Parathyroid adenoma (tissue), 2 donors: ENCODE measurements around the gene PPIF.

ENCODE experiments used
- H2AFZ ChIP-seq: fragments of 300-600 bp; sonication (generic); one replicate; pipeline ENCODE4 v1.7.0; 2017; ENCODE audit warnings: antibody characterized with exemption, mild to moderate bottlenecking
- H3K27ac ChIP-seq: fragments of 300-600 bp; sonication (generic); one replicate; pipeline ENCODE4 v1.7.0; 2017
- H3K27me3 ChIP-seq: fragments of 300-600 bp; sonication (generic); one replicate; pipeline ENCODE4 v1.7.0; 2017; ENCODE audit warnings: low read length; ENCODE audit not compliant: control insufficient read depth, insufficient read depth
- H3K36me3 ChIP-seq: fragments of 300-600 bp; sonication (generic); one replicate; pipeline ENCODE4 v1.7.0; 2017; ENCODE audit warnings: low read length; ENCODE audit not compliant: control insufficient read depth, insufficient read depth
- H3K4me1 ChIP-seq: fragments of 300-600 bp; sonication (generic); one replicate; pipeline ENCODE4 v1.7.0; 2017; ENCODE audit warnings: control low read depth
- H3K4me2 ChIP-seq: fragments of 300-600 bp; sonication (generic); one replicate; pipeline ENCODE4 v1.7.0; 2017; ENCODE audit warnings: low read length
- H3K4me3 ChIP-seq: fragments of 300-600 bp; sonication (generic); one replicate; pipeline ENCODE4 v1.7.0; 2017; ENCODE audit warnings: low read depth, low read length
- H3K79me2 ChIP-seq: fragments of 300-600 bp; sonication (generic); one replicate; pipeline ENCODE4 v1.7.0; 2017; ENCODE audit warnings: control low read depth
- H3K9ac ChIP-seq: fragments of 300-600 bp; sonication (generic); one replicate; pipeline ENCODE4 v1.7.0; 2017; ENCODE audit warnings: mild to moderate bottlenecking
- H3K9me3 ChIP-seq: fragments of 300-600 bp; sonication (generic); one replicate; pipeline ENCODE4 v1.7.0; 2017; ENCODE audit warnings: low read length; ENCODE audit not compliant: control insufficient read depth
- TF ChIP-seq, protein P1 (sequence below): fragments of 300-600 bp; sonication (generic); IDR thresholded peaks from one replicate; pipeline ENCODE4 v1.7.0; 2017; ENCODE audit warnings: antibody characterized with exemption, mild to moderate bottlenecking
- donor health status: primary hyperparathyroidism.

Gene PPIF

DNA sequence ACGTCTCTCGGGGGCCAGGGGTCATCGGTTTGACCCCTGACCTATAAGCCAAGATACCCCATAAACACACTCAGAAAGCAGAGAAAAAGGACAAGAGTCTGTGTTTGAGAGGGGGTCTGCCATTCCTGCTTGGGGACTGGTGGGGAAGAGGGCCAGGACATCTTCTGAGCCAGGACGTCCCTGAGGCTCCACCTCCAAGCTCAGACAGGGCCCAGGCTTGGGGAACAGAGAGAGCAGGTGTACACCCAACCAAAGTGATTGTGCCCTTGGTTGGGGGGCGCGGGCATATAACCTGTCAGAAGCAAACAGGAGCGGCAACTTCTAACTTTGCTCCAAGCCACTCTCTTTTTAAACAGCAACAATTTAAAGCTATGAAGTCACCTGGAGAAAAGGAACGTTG, 33.9 kb upstream of the PPIF start:
- no peak overlapping the region for H3K9ac ChIP-seq
- H3K79me2 ChIP-seq = no peaks in the 10 kb centered on the region
- H3K27me3 ChIP-seq = no peaks in the 10 kb centered on the region
- no peak overlapping the region for H3K4me2 ChIP-seq
- no peaks in the 10 kb centered on the region for H3K36me3 ChIP-seq
- no peaks in the 10 kb centered on the region for H3K4me1 ChIP-seq
- no peak overlapping the region for H3K4me3 ChIP-seq
- H2AFZ ChIP-seq = no peak overlapping the region
- TF ChIP-seq, protein P1, sequence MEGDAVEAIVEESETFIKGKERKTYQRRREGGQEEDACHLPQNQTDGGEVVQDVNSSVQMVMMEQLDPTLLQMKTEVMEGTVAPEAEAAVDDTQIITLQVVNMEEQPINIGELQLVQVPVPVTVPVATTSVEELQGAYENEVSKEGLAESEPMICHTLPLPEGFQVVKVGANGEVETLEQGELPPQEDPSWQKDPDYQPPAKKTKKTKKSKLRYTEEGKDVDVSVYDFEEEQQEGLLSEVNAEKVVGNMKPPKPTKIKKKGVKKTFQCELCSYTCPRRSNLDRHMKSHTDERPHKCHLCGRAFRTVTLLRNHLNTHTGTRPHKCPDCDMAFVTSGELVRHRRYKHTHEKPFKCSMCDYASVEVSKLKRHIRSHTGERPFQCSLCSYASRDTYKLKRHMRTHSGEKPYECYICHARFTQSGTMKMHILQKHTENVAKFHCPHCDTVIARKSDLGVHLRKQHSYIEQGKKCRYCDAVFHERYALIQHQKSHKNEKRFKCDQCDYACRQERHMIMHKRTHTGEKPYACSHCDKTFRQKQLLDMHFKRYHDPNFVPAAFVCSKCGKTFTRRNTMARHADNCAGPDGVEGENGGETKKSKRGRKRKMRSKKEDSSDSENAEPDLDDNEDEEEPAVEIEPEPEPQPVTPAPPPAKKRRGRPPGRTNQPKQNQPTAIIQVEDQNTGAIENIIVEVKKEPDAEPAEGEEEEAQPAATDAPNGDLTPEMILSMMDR = no peak
- H3K27ac ChIP-seq = no peak overlapping the region
- no peaks in the 10 kb centered on the region for H3K9me3 ChIP-seq

DNA sequence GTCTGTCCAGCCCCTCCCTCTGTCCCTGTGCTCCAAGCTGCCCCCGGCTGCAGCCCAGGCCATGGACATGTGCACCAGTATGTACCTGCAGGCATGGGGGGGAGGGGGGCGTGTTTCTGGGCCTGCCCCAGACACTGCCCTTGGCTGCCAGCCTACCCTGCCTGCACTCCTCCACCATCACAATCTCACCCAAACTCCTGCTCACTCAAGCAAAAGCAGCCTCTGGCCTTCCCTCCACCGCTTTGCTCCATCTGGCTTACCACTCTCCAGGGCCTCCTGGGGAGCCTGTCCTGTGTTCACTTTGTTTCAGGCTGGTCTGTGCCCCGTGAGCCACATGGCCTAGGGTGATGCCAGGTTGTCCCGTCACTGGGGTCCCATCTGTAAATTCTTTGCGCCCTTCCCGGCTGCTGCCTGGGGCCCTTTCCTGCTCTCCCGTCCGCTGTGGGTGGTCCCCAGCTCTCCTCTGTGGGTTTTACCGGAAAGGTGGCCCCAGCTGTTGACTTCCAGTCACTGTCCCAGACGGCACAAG, 33.3 kb upstream of the PPIF start:
- Histone ChIP-seq H3K4me1 (no peaks in the 10 kb centered on the region), H3K36me3 (no peaks in the 10 kb centered on the region), H3K27me3 (no peaks in the 10 kb centered on the region), H2AFZ (no peak overlapping the region), H3K4me2 (no peak overlapping the region), H3K9me3 (no peaks in the 10 kb centered on the region), H3K79me2 (no peaks in the 10 kb centered on the region), H3K4me3 (no peak overlapping the region), H3K27ac (no peak overlapping the region), H3K9ac (no peak overlapping the region)
- TF ChIP-seq, protein P1 = no peak

DNA sequence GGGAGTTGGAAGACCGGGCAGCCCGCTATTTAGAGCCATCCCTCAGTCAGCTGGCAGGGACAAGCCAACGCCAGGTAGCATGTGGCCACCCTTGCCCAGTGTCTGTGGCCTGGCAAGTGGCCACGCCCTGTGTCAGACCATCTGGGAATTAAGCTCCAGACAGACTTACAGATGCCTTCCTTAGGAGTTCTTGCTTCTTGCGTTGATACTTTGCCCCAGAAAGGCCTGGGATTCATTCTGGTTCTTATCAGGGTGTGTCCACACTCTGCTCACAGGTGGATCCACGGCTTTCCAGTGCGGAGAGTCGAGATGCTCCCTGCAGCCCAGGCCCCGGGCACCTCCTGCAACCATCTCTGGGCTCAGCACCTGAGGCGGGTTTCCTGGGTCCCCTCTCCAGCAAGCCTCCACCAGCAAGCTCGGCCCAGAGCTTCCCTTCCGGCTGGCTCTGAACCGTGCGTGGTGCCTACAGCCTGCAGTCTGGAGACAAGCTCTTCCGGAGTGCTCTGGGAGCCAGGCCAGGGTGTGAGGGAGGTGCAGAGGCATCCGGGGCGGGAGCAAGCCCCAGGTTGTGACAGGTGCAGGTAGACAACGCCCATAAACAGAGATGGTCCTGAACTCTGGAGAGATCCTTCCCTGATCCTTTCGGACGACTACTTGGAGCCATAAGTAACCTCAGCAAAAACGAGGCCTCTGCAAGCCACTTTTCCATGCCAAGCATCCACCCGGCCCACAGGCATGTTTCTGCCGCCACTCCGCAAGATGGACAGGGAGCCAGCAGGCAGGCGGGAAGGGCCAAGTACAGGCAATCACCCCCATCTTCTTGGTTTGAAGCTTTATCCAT, 32.3 kb upstream of the PPIF start:
- Histone ChIP-seq H3K4me2 (no peak overlapping the region), H3K9ac (no peak overlapping the region), H3K9me3 (no peaks in the 10 kb centered on the region), H3K36me3 (no peaks in the 10 kb centered on the region), H3K4me1 (no peaks in the 10 kb centered on the region), H3K79me2 (no peaks in the 10 kb centered on the region), H3K27me3 (no peaks in the 10 kb centered on the region), H3K4me3 (no peak overlapping the region), H2AFZ (no peak overlapping the region), H3K27ac (no peak overlapping the region)
- TF ChIP-seq, protein P1 = no peak

DNA sequence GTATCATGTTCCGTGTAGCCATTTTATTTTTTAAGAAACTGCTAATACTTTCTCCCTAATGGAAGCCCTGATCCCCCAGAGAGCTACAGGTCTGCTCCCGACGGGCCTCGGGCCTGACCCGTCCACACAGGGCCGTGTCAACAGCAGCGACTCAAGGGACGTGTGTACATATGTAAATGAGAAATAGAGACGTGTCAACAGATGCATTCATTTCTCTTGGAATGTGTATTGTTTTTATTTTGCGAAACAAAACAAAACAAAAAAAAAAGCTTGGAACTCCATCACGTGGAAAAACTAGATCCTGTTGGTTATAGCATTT, 31.7 kb upstream of the PPIF start:
- H3K9ac ChIP-seq = no peak overlapping the region
- no peaks in the 10 kb centered on the region for H3K27me3 ChIP-seq

More for the DNA sequence above, 31.7 kb upstream of the PPIF start:
- Histone ChIP-seq H3K9me3 (no peaks in the 10 kb centered on the region), H3K79me2 (no peaks in the 10 kb centered on the region), H3K36me3 (no peaks in the 10 kb centered on the region), H3K27ac (no peak overlapping the region), H3K4me2 (no peak overlapping the region), H2AFZ (no peak overlapping the region), H3K4me1 (no peaks in the 10 kb centered on the region), H3K4me3 (no peak overlapping the region)
- TF ChIP-seq, protein P1 = no peak
